Caco-2 (cell line): ENCODE measurements around the gene UCKL1. TPM values are rescaled to one million over a fixed set of nuclear protein-coding genes. Genes with fewer than 3 reads are reported as not detected.
"Not testable (repeated sequence)": the region's sequence is repeated elsewhere in the genome, so short reads cannot be mapped to it uniquely, and the experiment has no call there.

ENCODE experiments used
- BruUV-seq: library from RNA; stranded (reverse); fragments of 400-500 nt; replicated peaks from 2 replicates; lab custom pipeline; 2021; lab: Mats Ljungman, UMichigan
- CTCF ChIA-PET: fragments of 300-600 bp; sonication (Branson Sonifier 250); formaldehyde crosslinking; loops from one replicate; lab custom pipeline; 2022; ENCODE audit warnings: antibody characterized with exemption; lab: Charles Lee
- POLR2A ChIA-PET: fragments of 300-600 bp; sonication (Branson Sonifier 250); formaldehyde crosslinking; loops from one replicate; lab custom pipeline; 2022; ENCODE audit warnings: antibody characterized with exemption; lab: Charles Lee
- DNase-seq, 2 experiments: peaks; one replicate each; pipeline versions ENCODE4 v3.0.0 to v3.0.0-alpha.2; 2020 to 2022
- H3K27me3 ChIP-seq: replicated peaks from 2 replicates; pipeline ENCODE4 v1.6.0; 2011; ENCODE audit warnings: low read length; ENCODE audit not compliant: control insufficient read depth, insufficient read depth
- H3K36me3 ChIP-seq: 2 replicates; pipeline ENCODE4 v1.5.1; 2011; ENCODE audit warnings: low read length; ENCODE audit not compliant: control insufficient read depth, insufficient read depth
- H3K4me1 ChIP-seq: fragments of 250-450 bp; sonication (Bioruptor Pico); 2 replicates; pipeline ENCODE4 v1.5.1; 2020; ENCODE audit warnings: mild to moderate bottlenecking
- H3K4me3 ChIP-seq: 2 replicates; pipeline ENCODE4 v1.5.1; 2011; ENCODE audit warnings: low read depth, mild to moderate bottlenecking, control low read depth, low read length
- H3K9me3 ChIP-seq: fragments of 250-450 bp; sonication (Bioruptor Pico); 2 replicates; pipeline ENCODE4 v1.5.1; 2020; ENCODE audit warnings: mild to moderate bottlenecking, moderate library complexity
- H3K27ac Mint-ChIP-seq: one replicate; pipeline ENCODE4 v1.8.0; 2022; ENCODE audit warnings: mixed read lengths; ENCODE audit not compliant: unreplicated experiment
- H3K27me3 Mint-ChIP-seq: one replicate; pipeline ENCODE4 v1.8.0; 2022; ENCODE audit warnings: mixed read lengths; ENCODE audit not compliant: insufficient read depth, unreplicated experiment
- H3K36me3 Mint-ChIP-seq: one replicate; pipeline ENCODE4 v1.8.0; 2022; ENCODE audit warnings: mild to moderate bottlenecking, mixed read lengths; ENCODE audit not compliant: insufficient read depth, unreplicated experiment
- H3K4me1 Mint-ChIP-seq: one replicate; pipeline ENCODE4 v1.8.0; 2022; ENCODE audit warnings: low read depth, mixed read lengths; ENCODE audit not compliant: unreplicated experiment
- H3K4me3 Mint-ChIP-seq: one replicate; pipeline ENCODE4 v1.8.0; 2022; ENCODE audit warnings: mild to moderate bottlenecking, moderate library complexity, mixed read lengths; ENCODE audit not compliant: unreplicated experiment
- H3K9me3 Mint-ChIP-seq: one replicate; pipeline ENCODE4 v1.8.0; 2022; ENCODE audit warnings: mixed read lengths; ENCODE audit not compliant: unreplicated experiment
- CTCF ChIP-seq, 2 experiments: fragments of 200-600 bp in 1 of 2; IDR thresholded peaks; 1 replicate in 1 of 2; 2 replicates in 1 of 2; pipeline versions ENCODE4 v1.5.1 to v1.8.0; 2011 to 2022; ENCODE audit warnings: antibody characterized with exemption in 1 of 2, control low read depth in 1 of 2, inconsistent platforms in 1 of 2, low read depth in 1 of 2, low read length in 1 of 2, mild to moderate bottlenecking in 1 of 2, moderate library complexity in 1 of 2; ENCODE audit not compliant: insufficient read depth in 1 of 2, severe bottlenecking in 1 of 2, unreplicated experiment in 1 of 2
- intact Hi-C: fragments of 100-400 bp; cut with micrococcal nuclease; formaldehyde crosslinking; loops from one replicate; pipeline ENCODE4 v1.10.0; 2022; ENCODE audit not compliant: unreplicated experiment
- total RNA-seq: library from RNA; stranded (reverse); gene quantifications from 2 replicates; pipeline ENCODE4 v1.2.3, GENCODE V29; 2022

The UCKL1 gene
- total RNA-seq, 1 experiment from 2014 or later = 101 TPM

- Histone ChIP-seq H3K9me3 (no peaks in the 10 kb centered on the region), H3K27me3 (no peaks in the 10 kb centered on the region), H3K36me3 (peaks cover 1% of the 10 kb centered on the region; the same call in 1 of the 2 replicates), H3K4me3 (peak overlapping the region; percentile 38), H3K4me1 (peaks cover 26% of the 10 kb centered on the region)
- no peaks in the 10 kb centered on the region for H3K9me3 Mint-ChIP-seq
- peak overlapping the region; percentile 63 for H3K4me3 Mint-ChIP-seq
- ChIA-PET POLR2A (interaction anchor here (0.6 to 1.0 kb wide), 3 partner anchors 17 to 80 kb away, joined by 3 to 6 read pairs (median 5); partner anchors contain the start of gene UCKL1), CTCF (interaction anchor here (0.6 to 2.8 kb wide), 28 partner anchors 12 to 967 kb away, joined by 3 to 42 read pairs (median 4); partner anchors contain the start of genes ARFRP1, PTK6, TCEA2 and TPD52L2)
- H3K27me3 Mint-ChIP-seq = peaks cover 3% of the 10 kb centered on the region
- H3K36me3 Mint-ChIP-seq = peaks cover 17% of the 10 kb centered on the region
- peak; percentile 92 to 98 for DNase-seq
- intact Hi-C loops = loop anchor here (1.0 to 10.0 kb wide), 6 partner anchors 17 to 436 kb away; partner anchors contain the start of gene TPD52L2
- TF ChIP-seq CTCF (IDR thresholded peaks at IDR 0.05; ENCODE audit: insufficient read depth in 1 of 2, low read depth in 1 of 2, low read length in 1 of 2, severe bottlenecking in 1 of 2, unreplicated experiment in 1 of 2) = peak; percentile 100
- peaks cover 22% of the 10 kb centered on the region for H3K4me1 Mint-ChIP-seq
- H3K27ac Mint-ChIP-seq = peak overlapping the region; percentile 1
- BruUV-seq = no TSS peak
Observed at GRCh38 chr20:63973636-63974401, 17.6 kb upstream of the UCKL1 start.

DNA sequence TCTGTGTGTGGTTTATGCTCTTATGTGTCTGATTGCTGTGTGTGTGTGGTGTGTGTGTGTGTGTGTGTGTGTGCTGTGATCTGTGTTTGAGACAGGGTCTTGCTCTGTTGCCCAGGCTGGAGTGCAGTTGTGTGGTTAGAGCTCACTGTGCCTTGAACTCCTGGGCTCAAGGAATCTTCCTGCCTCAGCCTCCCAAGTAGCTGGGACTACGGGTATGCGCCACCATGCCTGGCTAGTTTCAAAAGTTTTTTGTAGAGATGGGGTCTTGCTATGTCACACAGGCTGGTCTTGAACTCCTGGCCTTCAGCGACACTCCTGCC, 16.9 kb upstream of the UCKL1 start:
- Mint-ChIP-seq H3K27ac (peak overlapping the region; percentile 1), H3K27me3 (peaks cover 3% of the 10 kb centered on the region), H3K36me3 (peaks cover 20% of the 10 kb centered on the region), H3K4me1 (peaks cover 22% of the 10 kb centered on the region), H3K4me3 (peak overlapping the region; percentile 63), H3K9me3 (no peaks in the 10 kb centered on the region)
- BruUV-seq = no TSS peak
- H3K4me1 ChIP-seq = peaks cover 28% of the 10 kb centered on the region
- no peaks in the 10 kb centered on the region for H3K27me3 ChIP-seq
- no peak for TF ChIP-seq CTCF (IDR thresholded peaks at IDR 0.05; ENCODE audit: insufficient read depth in 1 of 2, low read depth in 1 of 2, low read length in 1 of 2, severe bottlenecking in 1 of 2, unreplicated experiment in 1 of 2)
- no peaks in the 10 kb centered on the region for H3K9me3 ChIP-seq
- CTCF ChIA-PET = interaction anchor here (0.6 to 2.8 kb wide), 13 partner anchors 11 to 966 kb away, joined by 3 to 42 read pairs (median 4); partner anchors contain the start of genes PTK6, TPD52L2 and UCKL1
- intact Hi-C loops = loop anchor here (1.0 to 10.0 kb wide), 3 partner anchors 64 to 188 kb away; partner anchors contain the start of gene TPD52L2
- no peak for DNase-seq
- H3K36me3 ChIP-seq = peaks cover 3% of the 10 kb centered on the region
- POLR2A ChIA-PET = interaction anchor here (1.0 kb wide), 1 partner anchor 16 kb away, joined by 6 read pairs; the partner anchor contains the start of gene UCKL1
- no peak overlapping the region for H3K4me3 ChIP-seq

GRCh38 chr20:63972312-63973159, 16.3 kb upstream of the UCKL1 start:
- Mint-ChIP-seq H3K4me3 (peak overlapping the region; percentile 63), H3K27ac (no peak overlapping the region), H3K9me3 (no peaks in the 10 kb centered on the region), H3K4me1 (peaks cover 18% of the 10 kb centered on the region), H3K27me3 (peaks cover 3% of the 10 kb centered on the region), H3K36me3 (peaks cover 26% of the 10 kb centered on the region)
- Histone ChIP-seq H3K36me3 (peaks cover 8% of the 10 kb centered on the region), H3K4me3 (no peak overlapping the region), H3K27me3 (no peaks in the 10 kb centered on the region), H3K4me1 (peaks cover 23% of the 10 kb centered on the region), H3K9me3 (no peaks in the 10 kb centered on the region)
- no TSS peak for BruUV-seq
- CTCF ChIA-PET = interaction anchor here (1.1 to 1.8 kb wide), 2 partner anchors 78 to 107 kb away, joined by 3 to 14 read pairs; partner anchors contain the start of gene TPD52L2
- POLR2A ChIA-PET = no interaction called here
- TF ChIP-seq CTCF (IDR thresholded peaks at IDR 0.05; ENCODE audit: insufficient read depth in 1 of 2, low read depth in 1 of 2, low read length in 1 of 2, severe bottlenecking in 1 of 2, unreplicated experiment in 1 of 2) = no peak
- DNase-seq = peak in 1 of 2 experiments; percentile 53
- intact Hi-C loops = loop anchor here (1.0 to 10.0 kb wide), 3 partner anchors 63 to 188 kb away; partner anchors contain the start of gene TPD52L2

DNA sequence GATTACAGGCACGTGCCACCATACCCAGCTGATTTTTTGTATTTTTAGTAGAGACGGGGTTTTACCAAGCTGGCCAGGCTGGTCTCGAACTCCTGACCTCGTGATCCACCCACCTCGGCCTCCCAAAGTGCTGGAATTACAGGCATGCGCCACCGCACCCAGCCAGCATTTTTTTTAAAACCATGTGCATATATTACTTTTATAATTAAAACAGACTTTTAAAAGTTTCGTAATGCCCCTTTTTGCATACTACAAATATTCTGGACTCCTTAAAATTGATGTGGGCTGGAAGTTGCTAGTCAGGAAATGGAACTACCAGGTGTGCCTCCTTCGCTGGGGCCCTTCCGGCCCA, 15.7 kb upstream of the UCKL1 start:
- H3K27me3 ChIP-seq, H3K9me3 ChIP-seq, H3K4me3 ChIP-seq, H3K9me3 Mint-ChIP-seq, H3K36me3 ChIP-seq, DNase-seq, H3K27ac Mint-ChIP-seq, H3K27me3 Mint-ChIP-seq, H3K4me3 Mint-ChIP-seq, BruUV-seq, CTCF ChIA-PET: not testable (repeated sequence)
- intact Hi-C loops = loop anchor here (5.0 to 10.0 kb wide), 2 partner anchors 105 to 187 kb away; partner anchors contain the start of gene TPD52L2
- POLR2A ChIA-PET = interaction anchor here (0.7 kb wide), 1 partner anchor 16 kb away, joined by 9 read pairs; the partner anchor contains the start of gene UCKL1
- Mint-ChIP-seq H3K36me3 (peaks cover 29% of the 10 kb centered on the region), H3K4me1 (peaks cover 16% of the 10 kb centered on the region)
- H3K4me1 ChIP-seq = peaks cover 21% of the 10 kb centered on the region
